ES-I3 (cell line): Measurements from ENCODE around the gene MED12.

Source experiments
- H3K36me3 ChIP-seq: 2 replicates; pipeline ENCODE4 v1.6.1; 2013; ENCODE audit warnings: mild to moderate bottlenecking, low read length, control low read depth, moderate library complexity; ENCODE audit not compliant: insufficient read depth
- H3K4me1 ChIP-seq: 2 replicates; pipeline ENCODE4 v1.6.1; 2013; ENCODE audit warnings: mild to moderate bottlenecking, control low read depth, low read length; ENCODE audit not compliant: insufficient read depth
- H3K9ac ChIP-seq: 2 replicates; pipeline ENCODE4 v1.6.1; 2013; ENCODE audit warnings: low read depth, mild to moderate bottlenecking, low read length, moderate library complexity
- H3K9me3 ChIP-seq: 2 replicates; pipeline ENCODE4 v1.6.1; 2013; ENCODE audit warnings: mild to moderate bottlenecking, low read length, moderate library complexity; ENCODE audit not compliant: control insufficient read depth, insufficient read depth

The MED12 gene

GRCh38 chrX:71118032-71118984, at the start of gene MED12:
Gene MED12 (plus strand): TSS chrX:71118596. CDS start chrX:71118755, 159 bp downstream.
- no peaks in the 10 kb centered on the region for H3K9me3 ChIP-seq
- no peaks in the 10 kb centered on the region; the same call in 1 of the 2 replicates for H3K36me3 ChIP-seq
- no peaks in the 10 kb centered on the region for H3K4me1 ChIP-seq
- peak within 1 kb of the TSS; percentile 79 for H3K9ac ChIP-seq

GRCh38 chrX:71070531-71070930, 47.9 kb upstream of the MED12 start:
- no peak overlapping the region for H3K9ac ChIP-seq
- no peaks in the 10 kb centered on the region for H3K9me3 ChIP-seq
- H3K36me3 ChIP-seq: no peaks in the 10 kb centered on the region
- H3K4me1 ChIP-seq: no peaks in the 10 kb centered on the region

DNA sequence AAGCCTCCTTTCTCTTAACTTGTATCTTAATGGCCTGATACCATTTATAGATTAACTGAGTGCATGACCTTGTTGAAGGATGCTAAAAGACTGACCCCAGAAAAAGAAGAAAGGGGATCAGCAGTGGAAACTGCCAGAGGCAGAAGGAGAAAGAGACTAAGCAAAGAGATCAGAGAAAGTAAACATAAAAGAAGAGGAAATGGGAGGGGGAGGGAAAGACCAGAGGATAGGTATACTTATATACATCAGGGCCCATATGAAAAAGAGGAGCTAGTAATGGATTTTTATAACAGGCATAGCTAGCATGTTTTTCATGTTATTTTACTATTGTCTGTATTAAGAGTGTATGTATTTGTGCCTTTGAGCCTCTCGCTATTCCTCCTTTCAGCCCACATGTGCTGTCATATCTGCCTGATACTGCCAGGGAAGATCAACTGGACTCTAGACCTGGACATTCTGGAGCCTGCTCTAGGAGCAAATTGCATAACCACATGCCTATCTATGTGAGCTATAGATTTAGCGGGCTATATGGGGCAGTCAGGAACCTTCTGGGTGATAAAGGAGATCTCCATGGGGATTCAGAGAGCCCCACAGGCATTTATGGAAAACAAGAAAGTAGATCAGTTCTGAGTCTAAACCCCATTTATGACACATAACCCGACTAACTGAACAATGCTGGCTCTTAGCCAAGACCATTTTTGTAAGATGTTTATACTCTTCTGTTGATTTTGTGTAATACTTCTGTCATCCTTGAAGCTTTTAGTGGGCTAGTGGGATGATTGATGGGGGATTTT, 36.9 kb upstream of the MED12 start:
- H3K9me3 ChIP-seq: no peaks in the 10 kb centered on the region
- no peak overlapping the region for H3K9ac ChIP-seq
- no peaks in the 10 kb centered on the region for H3K4me1 ChIP-seq

GRCh38 chrX:71082124-71082647, 36.2 kb upstream of the MED12 start:
- Histone ChIP-seq H3K9me3 (no peaks in the 10 kb centered on the region), H3K4me1 (no peaks in the 10 kb centered on the region), H3K36me3 (no peaks in the 10 kb centered on the region), H3K9ac (no peak overlapping the region)

More for the DNA sequence above, 36.9 kb upstream of the MED12 start:
- no peaks in the 10 kb centered on the region for H3K36me3 ChIP-seq

- no peaks in the 10 kb centered on the region for H3K9me3 ChIP-seq
- no peaks in the 10 kb centered on the region for H3K36me3 ChIP-seq
- no peak overlapping the region for H3K9ac ChIP-seq
- no peaks in the 10 kb centered on the region for H3K4me1 ChIP-seq
These were observed 35.6 kb upstream of the MED12 start for GRCh38 chrX:71082822-71083221.

DNA sequence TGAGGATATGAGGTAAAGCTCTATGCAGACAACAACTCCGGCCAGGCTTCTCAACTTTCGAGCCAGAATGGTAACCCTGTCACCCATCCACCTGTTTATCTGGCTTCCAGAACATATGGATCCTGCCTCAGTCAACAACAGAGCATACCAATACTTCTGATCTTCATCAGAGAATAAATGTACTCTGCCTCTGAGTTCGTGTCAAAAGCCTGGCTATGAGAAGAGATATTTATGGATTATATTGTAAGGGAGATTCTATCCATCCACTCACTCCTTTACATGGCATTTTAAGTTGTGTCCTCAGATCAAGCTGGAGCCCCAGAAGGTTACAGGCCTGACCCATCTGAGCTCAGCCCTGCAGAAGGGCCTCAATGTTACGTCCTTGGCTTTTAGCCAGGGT, 32.5 kb upstream of the MED12 start:
- no peak overlapping the region for H3K9ac ChIP-seq
- H3K4me1 ChIP-seq: no peaks in the 10 kb centered on the region
- no peaks in the 10 kb centered on the region for H3K36me3 ChIP-seq
- no peaks in the 10 kb centered on the region for H3K9me3 ChIP-seq

- Histone ChIP-seq H3K36me3 (no peaks in the 10 kb centered on the region), H3K4me1 (no peaks in the 10 kb centered on the region), H3K9ac (no peak overlapping the region), H3K9me3 (no peaks in the 10 kb centered on the region)
These were observed 27.1 kb upstream of the MED12 start for GRCh38 chrX:71091263-71091662.

DNA sequence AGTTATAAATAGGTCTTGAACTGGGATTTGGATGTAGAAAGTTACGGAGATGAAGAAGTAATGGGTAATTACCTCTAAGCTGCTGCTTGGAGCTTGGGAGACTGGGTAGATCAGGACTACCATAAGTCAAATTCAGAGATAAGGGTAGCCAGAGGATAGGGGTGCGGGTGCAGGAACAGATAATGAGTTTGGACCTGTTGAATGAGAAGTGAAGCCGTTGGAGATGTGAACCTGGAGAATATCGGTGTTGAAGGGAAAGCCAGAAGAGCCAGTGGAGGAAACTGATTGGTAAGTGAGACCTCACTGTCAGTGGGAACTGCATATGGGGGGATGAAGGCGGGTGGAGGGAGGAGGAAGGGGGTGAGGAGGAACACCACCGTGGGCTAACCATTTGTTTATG, 23.4 kb upstream of the MED12 start:
- Histone ChIP-seq H3K9me3 (no peaks in the 10 kb centered on the region), H3K36me3 (no peaks in the 10 kb centered on the region), H3K4me1 (peaks cover 16% of the 10 kb centered on the region), H3K9ac (peak overlapping the region; percentile 72)

- H3K9me3 ChIP-seq: no peaks in the 10 kb centered on the region
- H3K9ac ChIP-seq: peak within 1 kb of the TSS; percentile 72
- H3K4me1 ChIP-seq: peaks cover 16% of the 10 kb centered on the region
- no peaks in the 10 kb centered on the region for H3K36me3 ChIP-seq
These were observed 22.8 kb upstream of the MED12 start, which contains the start of gene FOXO4 for GRCh38 chrX:71095555-71095980. Gene FOXO4 (plus strand): TSS chrX:71095851. CDS start chrX:71096529, 678 bp downstream.

- Histone ChIP-seq H3K4me1 (peaks cover 20% of the 10 kb centered on the region), H3K36me3 (no peaks in the 10 kb centered on the region), H3K9ac (peak overlapping the region; percentile 60), H3K9me3 (no peaks in the 10 kb centered on the region)
These were observed 22.2 kb upstream of the MED12 start for GRCh38 chrX:71095981-71096759.

DNA sequence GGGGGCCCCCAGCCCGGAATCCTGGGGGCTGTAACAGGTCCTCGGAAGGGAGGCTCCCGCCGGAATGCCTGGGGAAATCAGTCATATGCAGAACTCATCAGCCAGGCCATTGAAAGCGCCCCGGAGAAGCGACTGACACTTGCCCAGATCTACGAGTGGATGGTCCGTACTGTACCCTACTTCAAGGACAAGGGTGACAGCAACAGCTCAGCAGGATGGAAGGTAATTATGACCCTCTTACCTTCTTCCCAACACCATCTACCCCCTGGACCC, 21.7 kb upstream of the MED12 start:
- no peaks in the 10 kb centered on the region for H3K36me3 ChIP-seq
- peak overlapping the region; percentile 60 for H3K9ac ChIP-seq
- peaks cover 25% of the 10 kb centered on the region for H3K4me1 ChIP-seq
- H3K9me3 ChIP-seq: no peaks in the 10 kb centered on the region

- no peaks in the 10 kb centered on the region for H3K9me3 ChIP-seq
- no peak overlapping the region for H3K9ac ChIP-seq
- H3K4me1 ChIP-seq: peaks cover 36% of the 10 kb centered on the region
- no peaks in the 10 kb centered on the region for H3K36me3 ChIP-seq
These were observed 20.1 kb upstream of the MED12 start for GRCh38 chrX:71098302-71098701.

DNA sequence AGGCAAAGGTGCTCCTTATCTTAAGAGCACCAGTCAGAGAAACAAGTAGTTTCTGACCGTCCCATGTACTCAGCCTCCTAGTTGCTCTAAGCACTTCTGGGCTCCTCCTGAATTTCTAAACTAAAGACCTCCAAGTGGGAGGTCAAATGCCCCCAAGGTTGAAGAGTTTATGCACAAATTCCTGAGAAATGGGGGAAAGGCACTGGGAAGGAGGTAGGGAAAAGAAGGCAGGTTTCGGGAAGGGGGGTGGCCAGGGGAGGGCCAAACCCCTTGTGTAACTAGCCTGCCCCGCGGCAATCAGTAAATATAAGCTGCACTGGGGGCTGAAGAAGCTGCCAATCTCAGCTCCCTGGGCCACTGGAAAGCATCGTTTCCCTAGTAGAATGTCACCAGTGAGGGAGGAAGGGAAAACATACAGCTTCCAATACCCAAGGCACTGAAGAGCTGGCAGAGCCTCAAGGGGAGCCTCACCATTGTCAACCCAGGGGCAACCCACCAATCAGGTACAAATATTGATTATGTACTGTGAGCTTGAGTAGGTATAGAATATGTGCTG, 19.4 kb upstream of the MED12 start:
- H3K4me1 ChIP-seq: peaks cover 37% of the 10 kb centered on the region
- no peaks in the 10 kb centered on the region for H3K36me3 ChIP-seq
- peak overlapping the region; percentile 22; the same call in 1 of the 2 replicates for H3K9ac ChIP-seq
- H3K9me3 ChIP-seq: no peaks in the 10 kb centered on the region

GRCh38 chrX:71099736-71100135, 18.7 kb upstream of the MED12 start:
- Histone ChIP-seq H3K9ac (peak overlapping the region; percentile 22; the same call in 1 of the 2 replicates), H3K36me3 (no peaks in the 10 kb centered on the region), H3K9me3 (no peaks in the 10 kb centered on the region), H3K4me1 (peaks cover 43% of the 10 kb centered on the region)
